OCI-M2 (cell line): ENCODE data around the gene AMER2.

Experiments used
- DNase-seq: peaks from one replicate; lab custom pipeline; 2025; ENCODE audit not compliant: unreplicated experiment; lab: John Stamatoyannopoulos, UW

Gene AMER2

GRCh38 chr13:25157681-25158080, 14.4 kb downstream of the AMER2 start:
- DNase-seq, result no peak

GRCh38 chr13:25153736-25154135, 18.4 kb downstream of the AMER2 start:
- DNase-seq, result no peak

GRCh38 chr13:25151626-25152195, 20.4 kb downstream of the AMER2 start:
- no peak for DNase-seq

GRCh38 chr13:25149711-25150110, 22.4 kb downstream of the AMER2 start:
- no peak for DNase-seq

- no peak for DNase-seq
These were observed 23.7 kb downstream of the AMER2 start for GRCh38 chr13:25148402-25148771.

GRCh38 chr13:25147638-25148401, 24.3 kb downstream of the AMER2 start:
- DNase-seq, result no peak

GRCh38 chr13:25143706-25144105, 28.4 kb downstream of the AMER2 start:
- DNase-seq, result no peak

GRCh38 chr13:25141042-25141441, 31.0 kb downstream of the AMER2 start:
- DNase-seq, result no peak

GRCh38 chr13:25137788-25138115, 34.3 kb downstream of the AMER2 start:
- no peak for DNase-seq

- DNase-seq, result no peak
These were observed 35.0 kb downstream of the AMER2 start for GRCh38 chr13:25136880-25137787.

- no peak for DNase-seq
These were observed 36.2 kb downstream of the AMER2 start for GRCh38 chr13:25135896-25136295.

GRCh38 chr13:25132751-25133390, 39.2 kb downstream of the AMER2 start:
- no peak for DNase-seq

GRCh38 chr13:25131881-25132420, 40.1 kb downstream of the AMER2 start:
- no peak for DNase-seq

- DNase-seq, result no peak
These were observed 41.1 kb downstream of the AMER2 start for GRCh38 chr13:25130944-25131343.

GRCh38 chr13:25118378-25118905, 53.6 kb downstream of the AMER2 start:
- DNase-seq, result no peak

- no peak for DNase-seq
These were observed 54.8 kb downstream of the AMER2 start for GRCh38 chr13:25117312-25117711.

- DNase-seq, result no peak
These were observed 56.0 kb downstream of the AMER2 start for GRCh38 chr13:25116044-25116443.

- peak; percentile 14 for DNase-seq
These were observed 57.9 kb downstream of the AMER2 start for GRCh38 chr13:25114220-25114619.

- DNase-seq, result no peak
These were observed 59.3 kb downstream of the AMER2 start for GRCh38 chr13:25112695-25113255.
